SH-SY5Y (cell line): ENCODE measurements around the gene HTRA3.

Experiments
- GATA2 ChIP-seq: IDR thresholded peaks from 2 replicates; pipeline ENCODE4 v1.6.1; 2011; ENCODE audit warnings: mild to moderate bottlenecking, low read depth, low read length
- GATA3 ChIP-seq: IDR thresholded peaks from 2 replicates; pipeline ENCODE4 v1.6.1; 2011; ENCODE audit warnings: low read depth, mild to moderate bottlenecking, low read length, moderate library complexity

DNA sequence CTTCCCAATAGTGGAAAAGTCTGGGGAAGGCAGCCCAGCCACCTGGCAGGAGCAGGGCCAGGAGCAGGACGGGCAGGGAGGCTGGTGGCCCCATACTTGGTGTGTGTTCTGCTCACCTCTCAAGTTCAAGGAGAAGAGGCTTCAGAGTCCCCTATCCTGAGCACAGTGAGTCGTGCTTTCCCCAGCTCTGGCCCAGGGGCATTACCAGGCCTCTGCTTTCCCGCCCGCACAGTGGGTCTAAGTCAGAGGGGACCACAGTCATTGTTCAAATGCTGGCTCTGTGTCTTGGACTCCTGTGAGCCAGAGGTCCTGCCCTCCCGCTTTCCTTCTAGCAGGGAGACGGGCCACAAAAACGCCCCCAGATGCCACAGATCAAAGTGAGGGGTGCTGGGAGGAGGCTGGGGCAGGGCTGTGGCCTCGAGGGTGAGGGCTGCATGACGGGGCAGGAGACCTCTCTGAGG lies 27.6 kb downstream of the HTRA3 start:
- TF ChIP-seq GATA3: no peak
- no peak for TF ChIP-seq GATA2
